GM12878 (cell line): ENCODE data around the gene OPCML. TPM values are rescaled to one million over a fixed set of nuclear protein-coding genes. Genes with fewer than 3 reads are reported as not detected.

ENCODE experiments used
- ATAC-seq: fragments of 200-7000 bp; cut with Tn5 transposase; 3 replicates; pipeline ENCODE4 v1.9.1; 2020; ENCODE audit warnings: mild to moderate bottlenecking, moderate library complexity
- BruUV-seq: library from RNA; stranded (reverse); fragments of 400-500 nt; replicated peaks from 2 replicates; lab custom pipeline; 2021; lab: Mats Ljungman, UMichigan
- CTCF ChIA-PET: fragments of 300-600 bp; sonication (Branson Sonifier 250); formaldehyde crosslinking; extraction: SDS; loops from one replicate; lab custom pipeline; 2021; ENCODE audit warnings: inconsistent platforms; lab: Yijun Ruan, JAX
- POLR2A ChIA-PET: fragments of 350-600 bp; formaldehyde crosslinking; extraction: SDS; loops from one replicate; lab custom pipeline; 2021; ENCODE audit warnings: inconsistent platforms; lab: Charles Lee
- RAD21 ChIA-PET: fragments of 300-600 bp; sonication (Branson Sonifier 250); formaldehyde crosslinking; loops from one replicate; lab custom pipeline; 2023; ENCODE audit warnings: antibody characterized with exemption; ENCODE audit not compliant: unreplicated experiment; lab: Charles Lee
- SMC1A ChIA-PET: fragments of 300-600 bp; sonication (Branson Sonifier 250); formaldehyde crosslinking; loops from one replicate; lab custom pipeline; 2023; ENCODE audit not compliant: unreplicated experiment, uncharacterized antibody; lab: Charles Lee
- DNase-seq: peaks from one replicate; pipeline ENCODE4 v3.0.0-alpha.2; 2011; ENCODE audit warnings: low read depth, low spot score
- FAIRE-seq: peaks from 3 replicates; lab custom pipeline; 2011; peaks lifted over from hg19 to GRCh38; lab: Jason Lieb, UNC
- H2AFZ ChIP-seq: 2 replicates; pipeline ENCODE4 v1.6.0; 2011; ENCODE audit warnings: low read depth, low read length, control low read depth; ENCODE audit not compliant: control insufficient read depth
- H3K27ac ChIP-seq: 2 replicates; pipeline ENCODE4 v1.5.1; 2011; ENCODE audit warnings: control low read depth; ENCODE audit not compliant: control insufficient read depth, insufficient read depth
- H3K27me3 ChIP-seq, 2 experiments: replicated peaks in 1 of 2; 2 replicates each; pipeline versions ENCODE4 v1.6.0 to v1.6.1; 2011; ENCODE audit warnings: low read length in 1 of 2; ENCODE audit not compliant: control insufficient read depth in 2 of 2, insufficient read depth in 2 of 2
- H3K36me3 ChIP-seq, 2 experiments: 2 replicates each; pipeline ENCODE4 v1.5.1; 2011; ENCODE audit warnings: low read length in 1 of 2; ENCODE audit not compliant: control insufficient read depth in 2 of 2, insufficient read depth in 2 of 2
- H3K4me1 ChIP-seq: 2 replicates; pipeline ENCODE4 v1.6.1; 2011; ENCODE audit warnings: mild to moderate bottlenecking, low read length, moderate library complexity, mixed read lengths; ENCODE audit not compliant: control insufficient read depth, insufficient read depth
- H3K4me2 ChIP-seq: 2 replicates; pipeline ENCODE4 v1.6.0; 2011; ENCODE audit warnings: control low read depth; ENCODE audit not compliant: control insufficient read depth, insufficient read depth
- H3K4me3 ChIP-seq: fragments of 200-600 bp; sonication (generic); 2 replicates; pipeline ENCODE4 v1.5.1; 2016
- H3K79me2 ChIP-seq: 2 replicates; pipeline ENCODE4 v1.6.0; 2011; ENCODE audit warnings: low read length; ENCODE audit not compliant: control insufficient read depth, insufficient read depth
- H3K9ac ChIP-seq: 2 replicates; pipeline ENCODE4 v1.8.0; 2011; ENCODE audit warnings: low read length, control low read depth, mixed read lengths; ENCODE audit not compliant: control insufficient read depth, insufficient read depth
- H3K9me3 ChIP-seq: replicated peaks from 3 replicates; pipeline ENCODE4 v1.5.1; 2011; ENCODE audit warnings: mild to moderate bottlenecking, low read length; ENCODE audit not compliant: control insufficient read depth, insufficient read depth
- H4K20me1 ChIP-seq: 2 replicates; pipeline ENCODE4 v1.6.0; 2011; ENCODE audit not compliant: control insufficient read depth, insufficient read depth
- EGR1 ChIP-seq, 2 experiments: IDR thresholded peaks; 1 replicate in 1 of 2; 2 replicates in 1 of 2; pipeline ENCODE4 v1.6.1; 2011 to 2012; ENCODE audit warnings: low read depth in 2 of 2, low read length in 2 of 2, borderline replicate concordance in 1 of 2, mild to moderate bottlenecking in 1 of 2, moderate library complexity in 1 of 2
- ESRRA ChIP-seq: IDR thresholded peaks from 2 replicates; pipeline ENCODE4 v1.6.1; 2012; ENCODE audit warnings: mild to moderate bottlenecking, low read length, improper control_type of control experiment
- HDGF ChIP-seq: fragments of 450-650 bp; IDR thresholded peaks from 2 replicates; pipeline ENCODE4 v1.6.1; 2016; ENCODE audit warnings: antibody characterized with exemption
- KLF5 ChIP-seq: fragments of 450-650 bp; IDR thresholded peaks from 2 replicates; pipeline ENCODE4 v1.6.1; 2014; ENCODE audit warnings: mild to moderate bottlenecking; ENCODE audit not compliant: partially characterized antibody
- MLLT1 ChIP-seq: fragments of 450-650 bp; IDR thresholded peaks from 2 replicates; pipeline ENCODE4 v1.6.1; 2016; ENCODE audit warnings: mild to moderate bottlenecking
- MYB ChIP-seq: fragments of 150-350 bp; IDR thresholded peaks from 2 replicates; pipeline ENCODE4 v1.6.1; 2014; ENCODE audit warnings: mild to moderate bottlenecking, low read depth, low read length, borderline replicate concordance
- NFIC ChIP-seq: IDR thresholded peaks from 2 replicates; pipeline ENCODE4 v1.6.1; 2012; ENCODE audit warnings: low read depth, mild to moderate bottlenecking, inconsistent platforms, low read length, moderate library complexity
- NR2C2 ChIP-seq: IDR thresholded peaks from 2 replicates; pipeline ENCODE4 v1.6.1; 2011; ENCODE audit warnings: borderline replicate concordance, low read depth; ENCODE audit not compliant: control insufficient read depth, insufficient read length
- NR2F1 ChIP-seq: fragments of 450-650 bp; conservative IDR thresholded peaks from 2 replicates; pipeline ENCODE4 v1.6.1; 2017; ENCODE audit warnings: mild to moderate bottlenecking
- NRF1 ChIP-seq: conservative IDR thresholded peaks from 2 replicates; pipeline ENCODE4 v1.6.1; 2011; ENCODE audit warnings: mild to moderate bottlenecking, low read depth, low read length, improper control_type of control experiment
- POLR2A ChIP-seq: IDR thresholded peaks from 2 replicates; pipeline ENCODE4 v1.6.1; 2011; ENCODE audit warnings: low read depth, mild to moderate bottlenecking, low read length
- POU2F2 ChIP-seq: IDR thresholded peaks from 3 replicates; pipeline ENCODE4 v1.6.1; 2011; ENCODE audit warnings: low read depth, mild to moderate bottlenecking, low read length, borderline replicate concordance
- SMAD1 ChIP-seq: fragments of 450-650 bp; IDR thresholded peaks from 2 replicates; pipeline ENCODE4 v1.6.1; 2018; ENCODE audit warnings: mild to moderate bottlenecking, low read depth; ENCODE audit not compliant: partially characterized antibody
- SREBF1 ChIP-seq: IDR thresholded peaks from 2 replicates; pipeline ENCODE4 v1.6.1; 2012; ENCODE audit warnings: mild to moderate bottlenecking, low read length
- STAT3 ChIP-seq: IDR thresholded peaks from 2 replicates; pipeline ENCODE4 v1.6.1; 2011; ENCODE audit warnings: low read depth, low read length, improper control_type of control experiment
- YY1 ChIP-seq: IDR thresholded peaks from 2 replicates; pipeline ENCODE4 v1.6.1; 2011; ENCODE audit warnings: low read depth, mild to moderate bottlenecking, low read length
- WGBS: methylation state at CpG from one replicate; pipeline ENCODE4 v1.1.6; 2016; ENCODE audit warnings: low lambda C conversion rate; ENCODE audit not compliant: insufficient replicate concordance, insufficient coverage; ENCODE audit errors: missing lambda C conversion rate; 5-methylcytosine and 5-hydroxymethylcytosine counted together
- in situ Hi-C: fragments of 300-500 bp; cut with MboI; formaldehyde crosslinking; loops from 9 replicates; pipeline ENCODE4 v1.14.3; 2018; ENCODE audit warnings: mixed read lengths
- intact Hi-C: fragments of 100-400 bp; cut with micrococcal nuclease; formaldehyde crosslinking; loops from one replicate; pipeline ENCODE4 v1.14.2; 2022; ENCODE audit not compliant: unreplicated experiment
- polyA plus RNA-seq, 11 experiments: library from polyadenylated mRNA; depleted of rRNA in 4 of 11; unstranded in 6 of 11; stranded (reverse) in 5 of 11; fragments of >200 nt; fragmentation: Nextera tagmentation in 4 of 11; fragmentation: Illumina TruSeq in 1 of 11; extraction: Ambion mirVana in 4 of 11; extraction: Trizol in 1 of 11; gene quantifications; 1 replicate in 1 of 11; 2 replicates in 10 of 11; pipeline versions ENCODE4 v1.2.1 to v1.2.3, GENCODE V29; 2011 to 2016; ENCODE audit warnings: inconsistent platforms in 2 of 11, missing spikeins in 2 of 11, low read depth in 1 of 11
- total RNA-seq, 4 experiments: library from RNA; depleted of rRNA in 3 of 4; stranded (reverse); fragments of >200 nt in 3 of 4; fragmentation: Illumina TruSeq in 1 of 4; extraction: Trizol in 1 of 4; gene quantifications; 2 replicates each; pipeline versions ENCODE4 v1.2.1 to v1.2.3, GENCODE V29; 2013 to 2021

Gene OPCML
- total and polyA plus RNA-seq, 10 of the 15 experiments (the other 5 are each of a cell fraction or from before 2014, with no cell fraction given): 0.84 TPM; not detected in 9

DNA sequence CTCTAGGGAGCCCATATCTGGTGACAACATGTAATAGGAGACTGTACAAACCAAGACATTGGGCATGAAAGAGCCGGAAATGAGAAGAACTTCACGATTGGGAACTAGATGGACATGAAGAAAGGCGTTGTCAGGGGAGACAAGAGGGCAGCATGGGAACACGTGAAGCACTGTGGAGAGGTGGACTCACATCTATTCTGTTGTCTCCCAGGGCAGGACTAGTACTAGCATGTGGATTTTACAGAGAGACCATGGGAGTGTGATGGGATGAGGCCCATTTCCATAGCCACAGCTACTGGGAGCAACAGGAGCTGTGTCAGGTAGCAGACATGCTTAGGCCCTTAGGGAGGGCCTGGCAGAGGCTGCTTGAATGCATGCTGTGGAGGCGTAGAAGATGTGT, 333.9 kb downstream of the OPCML start:
- intact Hi-C loops: no loop called here

DNA sequence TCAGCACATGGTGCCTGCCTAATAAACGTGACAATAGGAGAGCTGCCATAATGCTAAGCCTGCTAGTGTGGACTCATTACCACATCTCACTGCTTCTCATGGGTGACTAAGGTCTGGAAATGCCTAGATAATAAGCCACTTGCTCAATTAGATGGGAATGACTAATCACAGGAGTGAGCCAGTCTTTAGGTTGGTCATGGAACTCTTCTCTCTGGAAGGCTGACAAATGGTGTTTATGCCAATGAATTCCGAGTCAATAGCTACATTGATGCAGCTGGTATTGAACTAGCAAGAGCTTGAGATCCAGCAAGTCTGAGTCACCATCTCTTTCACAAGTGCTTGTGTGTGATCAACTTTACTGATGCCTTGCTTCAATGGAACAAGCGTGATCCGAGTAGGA, 334.9 kb downstream of the OPCML start:
- H3K9ac ChIP-seq: no peak overlapping the region
- no TSS peak for BruUV-seq
- ATAC-seq (no peak), DNase-seq (no peak), FAIRE-seq (no peak)
- no peaks in the 10 kb centered on the region for H3K4me1 ChIP-seq
- no peaks in the 10 kb centered on the region for H3K36me3 ChIP-seq
- no peaks in the 10 kb centered on the region for H3K9me3 ChIP-seq
- RAD21 ChIA-PET: no interaction called here
- POLR2A ChIA-PET: no interaction called here
- CTCF ChIA-PET: no interaction called here
- no peak overlapping the region for H3K4me3 ChIP-seq
- H3K4me2 ChIP-seq: no peak overlapping the region
- intact Hi-C loops (no loop called here), in situ Hi-C loops (no loop called here)
- 24% methylated on average over 4 of the region's 4 CpGs for WGBS
- no peak overlapping the region for H2AFZ ChIP-seq
- no peaks in the 10 kb centered on the region for H4K20me1 ChIP-seq
- H3K79me2 ChIP-seq: no peaks in the 10 kb centered on the region
- no peak overlapping the region for H3K27ac ChIP-seq
- SMC1A ChIA-PET: no interaction called here
- no peaks in the 10 kb centered on the region; a peak in 1 of 4 replicates for H3K27me3 ChIP-seq
- no peak for TF ChIP-seq MYB
- TF ChIP-seq NFIC: no peak
- no peak for TF ChIP-seq KLF5
- no peak for TF ChIP-seq YY1
- no peak for TF ChIP-seq NR2C2
- no peak for TF ChIP-seq EGR1 (IDR thresholded peaks at IDR 0.05; ENCODE audit: borderline replicate concordance in 1 of 2, low read depth in 2 of 2, low read length in 2 of 2)
- no peak for TF ChIP-seq NR2F1
- TF ChIP-seq SREBF1: no peak
- no peak for TF ChIP-seq POLR2A
- no peak for TF ChIP-seq HDGF
- TF ChIP-seq NRF1: no peak
- no peak for TF ChIP-seq MLLT1
- no peak for TF ChIP-seq STAT3
- TF ChIP-seq, all 136 proteins: peak for 0

More for the DNA sequence above, 333.9 kb downstream of the OPCML start:
- no peaks in the 10 kb centered on the region for H3K9me3 ChIP-seq
- H3K27me3 ChIP-seq: no peaks in the 10 kb centered on the region; a peak in 1 of 4 replicates
- POLR2A ChIA-PET: no interaction called here
- ATAC-seq (no peak), DNase-seq (no peak), FAIRE-seq (no peak)
- no peak overlapping the region for H3K9ac ChIP-seq
- H3K4me3 ChIP-seq: no peak overlapping the region
- in situ Hi-C loops: no loop called here
- RAD21 ChIA-PET: no interaction called here
- H3K4me1 ChIP-seq: no peaks in the 10 kb centered on the region
- CTCF ChIA-PET: interaction anchor here (1.1 kb wide), 1 partner anchor 120 kb away, joined by 3 read pairs; no protein-coding TSS in a partner anchor
- H3K79me2 ChIP-seq: no peaks in the 10 kb centered on the region
- H3K4me2 ChIP-seq: no peak overlapping the region
- WGBS: 39% methylated on average over 5 of the region's 5 CpGs
- TF ChIP-seq ESRRA: no peak
- no peak for TF ChIP-seq SMAD1
- no peak for TF ChIP-seq POU2F2
- SMC1A ChIA-PET: interaction anchor here (1.0 kb wide), 1 partner anchor 23 kb away, joined by 3 read pairs; no protein-coding TSS in a partner anchor
- H3K27ac ChIP-seq: no peak overlapping the region
- H3K36me3 ChIP-seq: no peaks in the 10 kb centered on the region
- no peak overlapping the region for H2AFZ ChIP-seq
- no peaks in the 10 kb centered on the region for H4K20me1 ChIP-seq
- no TSS peak for BruUV-seq
